ENCODE measurements around the gene MPEG1.

MPEG1 gene

GRCh38 chr11:59187035-59187434, 25.7 kb downstream of the MPEG1 start:
- no peak for DNase-seq

GRCh38 chr11:59186130-59186594, 26.6 kb downstream of the MPEG1 start:
- DNase-seq = no peak

- DNase-seq = no peak
Measured at GRCh38 chr11:59185386-59185945, 27.3 kb downstream of the MPEG1 start.

GRCh38 chr11:59184691-59185339, 27.9 kb downstream of the MPEG1 start:
- DNase-seq = no peak

- no peak for DNase-seq
Measured at GRCh38 chr11:59183771-59184170, 29.0 kb downstream of the MPEG1 start.

GRCh38 chr11:59182457-59183151, 30.1 kb downstream of the MPEG1 start:
- DNase-seq = no peak

GRCh38 chr11:59181746-59182456, 30.8 kb downstream of the MPEG1 start:
- no peak for DNase-seq

- DNase-seq = no peak
Measured at GRCh38 chr11:59180907-59181306, 31.8 kb downstream of the MPEG1 start.

GRCh38 chr11:59180168-59180776, 32.5 kb downstream of the MPEG1 start:
- DNase-seq = no peak

GRCh38 chr11:59179121-59179520, 33.6 kb downstream of the MPEG1 start:
- DNase-seq = no peak

GRCh38 chr11:59178402-59178801, 34.3 kb downstream of the MPEG1 start:
- no peak for DNase-seq

GRCh38 chr11:59176330-59176729, 36.4 kb downstream of the MPEG1 start:
- DNase-seq = no peak

- no peak for DNase-seq
Measured at GRCh38 chr11:59175091-59175501, 37.6 kb downstream of the MPEG1 start.

GRCh38 chr11:59174664-59175033, 38.1 kb downstream of the MPEG1 start:
- no peak for DNase-seq

- no peak for DNase-seq
Measured at GRCh38 chr11:59173964-59174663, 38.6 kb downstream of the MPEG1 start.

- no peak for DNase-seq
Measured at GRCh38 chr11:59173080-59173963, 39.4 kb downstream of the MPEG1 start.

GRCh38 chr11:59172345-59173079, 40.2 kb downstream of the MPEG1 start:
- no peak for DNase-seq

- peak; percentile 85 to 86 for DNase-seq
Measured at GRCh38 chr11:59171508-59172322, 41.0 kb downstream of the MPEG1 start, which contains the start of gene DTX4. TSS of gene DTX4 (plus strand) at chr11:59172132. CDS start at chr11:59172596, 464 bp downstream.

GRCh38 chr11:59164028-59164427, 48.7 kb downstream of the MPEG1 start:
- DNase-seq = no peak

Measured in AML-193 (cell line).